HG03159 (cell line): Measurements from ENCODE around the gene NIPA2.
"Not testable (repeated sequence)": the region's sequence is repeated elsewhere in the genome, so short reads cannot be mapped to it uniquely, and the experiment has no call there.

Experiments
- ATAC-seq: cut with Tn5 transposase; IDR thresholded peaks from one replicate; pipeline ENCODE4 v1.9.1; 2021; ENCODE audit warnings: mild to moderate bottlenecking, moderate library complexity; ENCODE audit not compliant: unreplicated experiment

NIPA2 gene

DNA sequence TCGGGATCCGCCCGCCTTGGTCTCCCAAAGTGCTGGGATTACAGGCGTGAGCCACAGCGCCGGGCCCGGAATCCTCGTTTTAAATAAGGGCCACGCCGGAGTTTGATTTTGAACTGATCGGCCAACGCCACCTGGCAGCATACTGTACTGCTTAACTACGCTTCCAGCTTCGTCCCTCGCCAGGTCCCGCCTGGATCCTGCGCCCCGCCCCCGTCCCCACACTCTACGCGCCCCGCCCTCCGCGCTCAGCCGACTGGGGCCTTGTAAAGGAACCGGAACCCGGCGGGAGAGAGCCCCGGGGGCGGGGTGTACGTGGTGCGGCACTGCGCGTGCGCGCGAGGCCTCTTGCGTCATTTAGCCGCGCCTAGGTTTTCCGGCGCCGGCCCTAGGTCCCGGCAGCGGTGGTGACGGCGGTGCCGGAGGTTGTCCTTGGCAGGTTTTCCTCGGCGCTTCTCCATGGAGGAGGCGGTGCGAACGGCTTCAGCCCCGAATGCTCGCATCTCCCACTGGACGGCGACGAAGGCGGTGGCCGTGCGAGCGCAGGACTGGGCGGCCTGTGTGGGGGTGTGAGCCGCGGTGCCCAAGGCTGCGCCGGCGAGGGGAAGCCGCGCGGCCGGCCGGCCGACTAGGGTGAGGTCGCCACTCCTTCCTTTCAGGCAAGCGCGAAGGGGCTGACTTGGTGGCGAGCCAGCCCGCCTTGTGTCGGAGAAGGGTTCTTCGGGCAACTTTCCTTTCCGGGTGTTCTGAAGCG, at the start of gene NIPA2:
NIPA2 (plus strand) TSS at position 375 of the 751 bp plus-strand sequence. CDS start 13,066 bp downstream, outside the sequence.
- peak; percentile 77 for ATAC-seq

- no peak for ATAC-seq
Measured at GRCh38 chr15:22794063-22794462, 44.4 kb upstream of the NIPA2 start.

DNA sequence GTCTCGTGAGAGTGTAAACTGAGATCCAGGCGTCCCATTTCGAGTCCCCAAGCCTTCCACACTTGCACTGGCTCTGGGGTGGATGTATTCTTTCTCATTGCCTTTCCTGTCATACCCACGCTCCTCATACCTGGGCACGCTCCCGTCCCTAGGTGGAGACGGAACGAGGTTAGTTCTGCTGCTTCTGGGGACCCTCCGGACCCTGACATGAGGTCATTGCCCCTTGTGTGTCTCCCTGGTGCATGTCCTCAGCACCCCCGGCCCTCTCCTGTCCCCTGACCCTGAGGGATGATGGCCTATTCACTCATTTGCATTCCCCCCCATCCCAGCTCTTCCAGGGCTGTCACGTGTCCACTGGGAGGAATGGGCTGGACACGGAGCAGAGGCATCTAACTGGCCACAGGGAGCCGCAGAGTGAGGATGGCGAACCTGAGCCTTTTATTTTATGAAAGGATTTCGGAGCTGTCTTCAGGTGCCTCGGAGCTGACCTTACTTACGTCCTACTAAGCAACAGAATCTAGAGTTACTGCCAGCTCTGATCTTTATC, 43.8 kb upstream of the NIPA2 start:
- no peak for ATAC-seq

DNA sequence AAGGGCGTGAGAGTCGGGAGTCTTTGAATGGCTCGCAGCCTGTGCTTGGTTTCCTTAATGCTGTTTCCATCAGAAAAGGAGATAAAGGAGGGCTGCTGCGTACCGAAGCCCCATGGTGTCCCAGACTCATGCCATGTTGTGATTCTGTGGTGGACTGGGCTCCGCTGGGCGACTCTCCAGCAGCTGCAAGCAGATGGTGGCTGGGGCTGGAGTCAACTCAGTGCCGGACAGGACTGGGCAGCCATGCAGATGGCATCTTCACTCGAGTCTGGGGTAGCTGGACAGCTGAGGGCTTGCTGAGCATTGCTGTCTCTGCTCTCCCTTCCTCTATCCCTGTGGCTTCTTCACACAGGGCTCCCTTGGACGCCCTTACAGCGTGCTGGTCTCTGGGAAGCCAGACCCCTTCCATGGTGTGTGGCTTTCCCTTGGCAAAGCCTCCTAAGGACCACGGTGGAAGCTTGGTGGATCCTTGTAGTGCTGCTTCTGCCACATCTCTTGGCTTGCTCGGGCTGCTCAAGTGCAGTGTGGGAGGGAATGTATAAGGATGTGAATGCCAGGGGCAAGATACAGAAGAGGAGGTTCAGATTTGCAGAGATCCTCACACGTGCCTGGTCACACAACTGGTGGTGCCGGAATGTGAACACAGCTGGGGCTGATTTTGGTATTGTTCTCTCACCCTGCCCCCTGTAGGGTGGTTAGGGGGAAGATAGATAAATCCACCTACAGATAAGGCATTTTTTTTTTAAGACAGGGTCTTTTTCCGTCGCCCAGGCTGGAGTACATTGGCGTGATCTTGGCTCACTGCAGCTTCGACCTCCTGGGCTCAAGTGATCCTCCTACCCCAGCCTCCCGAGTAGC, 43.0 kb upstream of the NIPA2 start:
- no peak for ATAC-seq

DNA sequence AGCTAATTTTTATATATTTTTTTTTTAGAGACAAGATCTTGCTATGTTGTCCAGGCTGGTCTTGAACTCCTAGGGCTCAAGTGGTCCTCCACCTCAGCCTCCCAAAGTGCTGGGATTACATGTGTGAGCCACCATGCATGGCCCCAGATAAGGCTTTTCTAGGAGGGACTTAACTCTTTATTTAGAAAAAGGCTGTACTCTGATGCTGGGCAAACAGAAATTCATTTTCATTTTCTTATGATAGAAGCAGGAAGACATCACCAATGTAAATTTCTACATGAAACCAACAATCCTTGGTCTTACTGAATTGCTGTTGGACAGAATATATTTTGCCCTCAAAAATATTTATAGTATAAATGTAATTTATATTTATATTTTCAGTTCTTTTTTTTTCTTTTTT, 42.4 kb upstream of the NIPA2 start:
- no peak for ATAC-seq

DNA sequence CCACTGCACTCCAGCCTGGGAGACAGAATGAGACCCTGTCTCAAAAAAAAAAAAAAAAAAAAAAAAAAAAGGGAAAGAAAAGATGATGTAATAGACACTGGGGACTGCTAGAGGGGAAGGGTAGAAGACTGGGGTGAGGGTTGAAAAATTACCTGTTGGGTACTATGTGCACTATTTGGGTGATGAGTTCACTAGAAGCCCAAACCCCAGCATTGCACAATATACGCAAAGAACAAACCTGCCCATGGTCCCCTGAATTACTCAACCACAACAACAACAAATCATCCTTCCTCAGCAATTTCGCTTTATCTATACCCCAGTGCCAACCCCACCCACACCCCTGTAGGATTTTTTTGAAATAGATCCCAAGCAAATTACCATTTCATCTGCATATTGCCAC, 38.6 kb upstream of the NIPA2 start:
- ATAC-seq = no peak

DNA sequence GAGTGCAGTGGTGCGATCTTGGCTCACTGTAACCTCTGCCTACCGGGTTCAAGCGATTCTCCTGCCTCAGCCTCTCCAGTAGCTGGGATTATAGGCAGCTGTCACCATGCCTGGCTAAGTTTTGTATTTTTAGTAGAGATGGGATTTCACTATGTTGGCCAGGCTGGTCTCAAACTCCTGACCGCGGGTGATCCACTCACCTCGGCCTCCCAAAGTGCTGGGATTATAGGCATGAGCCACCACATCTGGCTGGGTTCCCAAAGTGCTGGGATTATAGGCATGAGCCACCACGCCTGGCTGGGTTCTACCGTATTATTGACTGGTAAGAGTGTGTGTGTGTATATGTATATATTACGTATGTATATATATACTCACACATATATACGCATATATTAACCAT, 35.5 kb upstream of the NIPA2 start:
- not testable (repeated sequence) for ATAC-seq

DNA sequence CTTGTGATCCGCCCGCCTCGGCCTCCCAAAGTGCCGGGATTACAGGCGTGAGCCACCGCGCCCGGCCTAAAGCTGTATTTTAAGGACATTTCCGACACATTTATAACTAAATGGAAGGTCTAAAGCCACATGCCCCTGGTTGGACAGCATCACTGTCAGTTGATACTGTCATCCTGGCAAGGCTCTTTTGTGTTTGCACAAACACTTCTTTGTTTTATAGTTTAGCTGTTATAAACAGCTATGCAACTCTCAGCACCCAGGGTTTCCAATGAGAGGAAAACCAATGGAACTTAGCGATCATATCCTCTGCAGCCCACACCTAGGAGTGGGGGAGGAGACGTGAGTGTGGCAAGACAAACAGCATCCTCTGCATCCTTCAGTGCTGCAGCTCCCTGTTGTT, 32.3 kb upstream of the NIPA2 start:
- no peak for ATAC-seq

- no peak for ATAC-seq
Measured at GRCh38 chr15:22806664-22807063, 31.8 kb upstream of the NIPA2 start.

DNA sequence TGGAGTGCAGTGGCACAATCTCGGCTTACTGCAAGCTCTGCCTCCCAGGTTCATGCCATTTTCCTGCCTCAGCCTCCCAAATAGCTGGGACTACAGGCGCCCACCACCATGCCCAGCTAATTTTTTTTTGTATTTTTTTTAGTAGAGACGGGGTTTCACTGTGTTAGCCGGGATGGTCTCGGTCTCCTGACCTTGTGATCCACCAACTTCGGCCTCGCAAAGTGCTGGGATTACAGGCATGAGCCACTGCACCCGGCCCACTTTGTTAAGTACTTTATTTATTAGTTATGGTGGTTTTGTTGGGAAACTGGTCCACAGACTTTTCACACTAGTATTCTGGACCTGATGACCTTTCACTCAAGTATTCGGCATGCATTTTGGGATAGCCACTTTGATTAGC, 30.6 kb upstream of the NIPA2 start:
- not testable (repeated sequence) for ATAC-seq

DNA sequence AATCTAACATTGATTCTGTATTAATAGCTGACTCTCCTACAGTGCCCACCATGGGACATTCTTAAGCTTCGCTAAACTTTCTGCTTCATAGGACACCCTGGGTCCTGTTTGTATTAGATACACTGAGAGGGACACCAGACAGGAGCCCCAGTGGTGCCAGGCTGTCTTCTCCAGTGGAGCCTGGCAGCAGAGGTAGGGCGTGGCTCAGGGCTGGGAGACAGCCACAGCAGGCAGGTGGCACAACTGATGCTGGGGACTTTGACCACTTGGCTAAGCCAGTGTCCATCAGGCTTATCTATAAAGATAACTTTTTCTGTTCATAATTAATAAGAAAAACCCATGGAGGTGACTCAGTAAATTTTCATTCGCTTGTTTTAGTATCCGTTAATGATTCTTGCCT, 30.2 kb upstream of the NIPA2 start:
- ATAC-seq = no peak

- ATAC-seq = no peak
Measured at GRCh38 chr15:22808761-22809280, 29.6 kb upstream of the NIPA2 start.

- no peak for ATAC-seq
Measured at GRCh38 chr15:22810033-22810852, 28.2 kb upstream of the NIPA2 start.

DNA sequence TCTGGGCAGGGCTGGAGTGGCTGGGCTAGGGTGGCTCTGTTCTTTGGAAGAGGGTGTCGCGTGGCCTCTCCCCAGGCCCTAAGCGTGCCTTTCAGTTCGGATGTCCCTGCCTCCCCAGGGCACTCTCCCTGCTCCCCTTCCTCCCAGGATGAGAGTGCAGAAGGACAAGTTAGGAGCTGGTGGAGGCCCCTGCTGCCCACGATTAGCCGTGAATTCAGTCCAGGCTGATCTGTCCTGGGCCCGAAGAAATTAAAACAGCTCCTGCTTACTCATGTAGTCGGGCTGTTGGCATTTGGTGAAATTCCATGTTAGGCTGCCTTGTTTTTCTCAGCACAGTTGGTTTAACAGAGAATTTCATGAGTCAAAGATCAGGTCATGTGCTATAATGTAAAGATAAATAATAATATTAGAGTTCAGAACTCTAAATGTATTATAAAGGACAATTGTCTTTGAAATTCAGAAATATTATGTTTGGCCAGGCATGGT, 27.6 kb upstream of the NIPA2 start:
- ATAC-seq = no peak

GRCh38 chr15:22811640-22812039, 26.8 kb upstream of the NIPA2 start:
- ATAC-seq = no peak

DNA sequence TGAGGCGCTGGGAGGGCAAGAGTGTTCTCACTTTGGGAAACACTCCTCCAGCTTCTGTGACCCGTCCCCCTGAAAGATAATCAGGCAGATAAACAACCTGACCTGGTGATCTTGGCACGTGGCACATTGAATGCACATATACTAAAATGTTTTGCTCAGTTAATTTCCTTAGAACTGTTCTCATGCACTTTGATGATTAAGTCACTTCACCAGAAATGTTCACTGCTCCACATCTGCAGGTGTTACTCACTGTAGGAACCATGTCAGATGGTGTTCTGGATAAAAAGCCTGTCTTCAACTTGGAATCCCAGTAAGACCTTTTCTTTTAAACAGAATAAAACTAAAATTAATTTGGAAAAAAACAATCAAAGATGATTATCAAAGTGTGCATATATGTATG, 24.6 kb upstream of the NIPA2 start:
- ATAC-seq = no peak

DNA sequence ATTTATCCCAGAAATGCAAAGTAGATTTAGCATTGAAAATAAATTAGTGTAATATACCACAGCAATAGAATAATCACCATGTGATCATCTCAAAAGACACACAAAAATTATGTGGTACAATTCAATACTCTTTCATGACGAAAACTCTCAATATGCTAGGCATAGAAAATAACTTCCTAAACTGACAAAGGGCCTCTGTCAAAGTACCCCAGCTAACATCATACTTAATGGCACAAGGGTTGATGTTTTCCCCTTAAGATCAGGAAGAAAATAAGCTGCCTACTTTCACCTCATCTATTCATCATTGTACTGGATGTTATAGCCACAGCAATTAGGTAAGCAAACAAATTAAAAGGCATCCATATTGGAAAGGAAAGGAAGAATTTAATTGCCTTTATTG, 22.7 kb upstream of the NIPA2 start:
- no peak for ATAC-seq

GRCh38 chr15:22819651-22820050, 18.8 kb upstream of the NIPA2 start:
- ATAC-seq = no peak

DNA sequence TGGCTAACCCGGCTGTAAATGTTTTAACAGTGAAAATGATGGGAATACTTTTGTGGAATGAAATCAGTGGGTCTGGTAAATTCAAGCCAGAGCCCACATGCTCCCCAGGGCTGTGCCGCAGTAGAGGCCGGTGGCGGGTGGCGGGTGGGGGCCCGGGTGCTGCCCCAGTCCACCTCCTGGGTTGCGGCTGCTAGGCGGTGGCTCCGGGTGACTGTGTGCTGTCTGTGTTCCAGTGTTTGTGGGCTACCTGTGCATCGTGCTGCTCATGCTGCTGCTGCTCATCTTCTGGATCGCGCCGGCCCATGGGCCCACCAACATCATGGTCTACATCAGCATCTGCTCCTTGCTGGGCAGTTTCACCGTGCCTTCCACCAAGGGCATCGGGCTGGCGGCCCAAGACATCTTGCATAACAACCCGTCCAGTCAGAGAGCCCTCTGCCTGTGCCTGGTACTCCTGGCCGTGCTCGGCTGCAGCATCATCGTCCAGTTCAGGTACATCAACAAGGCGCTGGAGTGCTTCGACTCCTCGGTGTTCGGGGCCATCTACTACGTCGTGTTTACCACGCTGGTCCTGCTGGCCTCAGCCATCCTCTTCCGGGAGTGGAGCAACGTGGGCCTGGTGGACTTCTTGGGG, 14.9 kb upstream of the NIPA2 start:
- no peak for ATAC-seq

- no peak for ATAC-seq
Measured at GRCh38 chr15:22827125-22827524, 11.3 kb upstream of the NIPA2 start.
